Stimulated activated CD4-positive, alpha-beta T cell treated with anti-CD3 and anti-CD28 coated beads, Interleukin-2, amount 100 ng/mL, for 48 hours (primary cell): ENCODE results near the gene GPR101.
"Not testable (repeated sequence)": the region's sequence is repeated elsewhere in the genome, so short reads cannot be mapped to it uniquely, and the experiment has no call there.

Experiments
- DNase-seq, 2 donors: peaks; one replicate each; pipeline ENCODE4 v3.0.0-alpha.2; 2020

GPR101 gene

GRCh38 chrX:137000236-137000635 lies 33.6 kb downstream of the GPR101 start:
- DNase-seq, result not testable (repeated sequence)

- no peak for DNase-seq
Observed at GRCh38 chrX:136999024-136999423, 34.8 kb downstream of the GPR101 start.
